DMS79 treated with DMSO at 0.1 percent for 48 hours (cell line): ENCODE results near the gene RAD51B.
"Not testable (repeated sequence)": the region's sequence is repeated elsewhere in the genome, so short reads cannot be mapped to it uniquely, and the experiment has no call there.

Experiments used
- DNase-seq: peaks from one replicate; lab custom pipeline; 2025; lab: John Stamatoyannopoulos, UW

RAD51B gene

GRCh38 chr14:68685419-68686204, 866.0 kb downstream of the RAD51B start:
- DNase-seq = peak; percentile 89

GRCh38 chr14:68686205-68686465, 866.6 kb downstream of the RAD51B start:
- DNase-seq = peak; percentile 65

GRCh38 chr14:68686724-68687123, 867.1 kb downstream of the RAD51B start:
- no peak for DNase-seq

GRCh38 chr14:68687746-68688145, 868.2 kb downstream of the RAD51B start:
- no peak for DNase-seq

GRCh38 chr14:68688872-68689371, 869.3 kb downstream of the RAD51B start:
- peak; percentile 52 for DNase-seq

- DNase-seq = no peak
These were observed 869.9 kb downstream of the RAD51B start for GRCh38 chr14:68689511-68689910.

GRCh38 chr14:68690089-68690958, 870.7 kb downstream of the RAD51B start:
- no peak for DNase-seq

GRCh38 chr14:68691031-68691791, 871.6 kb downstream of the RAD51B start:
- DNase-seq = no peak

GRCh38 chr14:68691792-68692118, 872.2 kb downstream of the RAD51B start:
- no peak for DNase-seq

GRCh38 chr14:68692216-68692615, 872.6 kb downstream of the RAD51B start:
- DNase-seq = no peak

- DNase-seq = no peak
These were observed 873.6 kb downstream of the RAD51B start for GRCh38 chr14:68692916-68693771.

- DNase-seq = no peak
These were observed 874.3 kb downstream of the RAD51B start for GRCh38 chr14:68693926-68694325.

GRCh38 chr14:68694516-68695235, 875.1 kb downstream of the RAD51B start:
- no peak for DNase-seq

GRCh38 chr14:68695326-68695768, 875.8 kb downstream of the RAD51B start:
- no peak for DNase-seq

GRCh38 chr14:68695856-68696255, 876.3 kb downstream of the RAD51B start:
- no peak for DNase-seq

- no peak for DNase-seq
These were observed 876.7 kb downstream of the RAD51B start for GRCh38 chr14:68696266-68696665.

GRCh38 chr14:68696721-68697495, 877.3 kb downstream of the RAD51B start:
- no peak for DNase-seq

- DNase-seq = not testable (repeated sequence)
These were observed 879.2 kb downstream of the RAD51B start for GRCh38 chr14:68698773-68699172.

GRCh38 chr14:68701001-68701741, 881.6 kb downstream of the RAD51B start:
- no peak for DNase-seq
